Testis (tissue), 2 donors: ENCODE data around the gene MLC1.

Experiments
- POLR2A ChIP-seq: fragments of 450-650 bp; IDR thresholded peaks from one replicate; pipeline ENCODE4 v1.6.1; 2017; ENCODE audit warnings: antibody characterized with exemption, mild to moderate bottlenecking, moderate library complexity
- TF ChIP-seq, protein P1 (sequence below), 3 experiments: fragments of 450-650 bp in 2 of 3; fragments of 200-600 bp in 1 of 3; sonication (generic) in 1 of 3; IDR thresholded peaks; one replicate each; pipeline ENCODE4 v1.5.1; 2016 to 2019; ENCODE audit warnings: antibody characterized with exemption in 3 of 3, mild to moderate bottlenecking in 2 of 3, moderate library complexity in 1 of 3

DNA sequence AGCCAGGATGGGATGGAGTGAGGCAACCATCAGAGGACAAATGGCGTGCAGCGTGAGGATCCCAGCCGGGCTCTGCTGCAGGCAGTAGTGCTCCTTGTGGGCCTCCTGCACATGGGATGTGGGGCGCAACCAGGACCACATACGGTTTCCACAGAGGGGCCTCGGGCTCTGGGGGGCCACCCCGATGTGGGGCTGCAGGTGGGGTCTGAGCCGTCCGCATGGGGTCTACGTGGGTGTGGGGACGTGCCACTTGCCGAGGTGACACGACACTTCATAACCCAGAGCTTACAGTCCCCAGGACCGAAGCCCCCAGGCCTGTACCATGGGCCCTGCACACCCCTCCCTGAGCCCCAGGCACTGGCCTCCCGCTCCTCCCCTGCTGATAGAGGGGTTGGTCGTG is 37.9 kb downstream of the MLC1 start:
- TF ChIP-seq, protein P1, sequence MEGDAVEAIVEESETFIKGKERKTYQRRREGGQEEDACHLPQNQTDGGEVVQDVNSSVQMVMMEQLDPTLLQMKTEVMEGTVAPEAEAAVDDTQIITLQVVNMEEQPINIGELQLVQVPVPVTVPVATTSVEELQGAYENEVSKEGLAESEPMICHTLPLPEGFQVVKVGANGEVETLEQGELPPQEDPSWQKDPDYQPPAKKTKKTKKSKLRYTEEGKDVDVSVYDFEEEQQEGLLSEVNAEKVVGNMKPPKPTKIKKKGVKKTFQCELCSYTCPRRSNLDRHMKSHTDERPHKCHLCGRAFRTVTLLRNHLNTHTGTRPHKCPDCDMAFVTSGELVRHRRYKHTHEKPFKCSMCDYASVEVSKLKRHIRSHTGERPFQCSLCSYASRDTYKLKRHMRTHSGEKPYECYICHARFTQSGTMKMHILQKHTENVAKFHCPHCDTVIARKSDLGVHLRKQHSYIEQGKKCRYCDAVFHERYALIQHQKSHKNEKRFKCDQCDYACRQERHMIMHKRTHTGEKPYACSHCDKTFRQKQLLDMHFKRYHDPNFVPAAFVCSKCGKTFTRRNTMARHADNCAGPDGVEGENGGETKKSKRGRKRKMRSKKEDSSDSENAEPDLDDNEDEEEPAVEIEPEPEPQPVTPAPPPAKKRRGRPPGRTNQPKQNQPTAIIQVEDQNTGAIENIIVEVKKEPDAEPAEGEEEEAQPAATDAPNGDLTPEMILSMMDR (IDR thresholded peaks at IDR 0.05) = no peak
- no peak for TF ChIP-seq POLR2A
